22Rv1 (cell line): ENCODE data around the gene FPR1.
"Not testable (repeated sequence)": the region's sequence is repeated elsewhere in the genome, so short reads cannot be mapped to it uniquely, and the experiment has no call there.

ENCODE experiments used
- H3K27ac ChIP-seq: fragments of 450-650 bp; 2 replicates; pipeline ENCODE4 v1.5.1; 2017
- CTCF ChIP-seq: fragments of 450-650 bp; IDR thresholded peaks from 2 replicates; pipeline ENCODE4 v1.5.1; 2017; ENCODE audit warnings: mild to moderate bottlenecking
- ZFX ChIP-seq: fragments of 450-650 bp; IDR thresholded peaks from 2 replicates; pipeline ENCODE4 v1.6.1; 2017; ENCODE audit warnings: antibody characterized with exemption, borderline replicate concordance

The FPR1 gene

GRCh38 chr19:51777570-51778462 lies 26.1 kb upstream of the FPR1 start:
- no peak overlapping the region for H3K27ac ChIP-seq
- TF ChIP-seq CTCF (peak; percentile 84), ZFX (no peak)

GRCh38 chr19:51776561-51776960 lies 24.9 kb upstream of the FPR1 start:
- H3K27ac ChIP-seq, result not testable (repeated sequence)

- no peak overlapping the region for H3K27ac ChIP-seq
- TF ChIP-seq CTCF, result 0 out of 2 replicates have a peak, but pooled peaks have one; percentile 3
- no peak for TF ChIP-seq ZFX
Observed at GRCh38 chr19:51772977-51773376, 21.3 kb upstream of the FPR1 start.

- H3K27ac ChIP-seq, result no peak overlapping the region
- TF ChIP-seq CTCF (no peak), ZFX (no peak)
Observed at GRCh38 chr19:51771376-51772130, 19.9 kb upstream of the FPR1 start.

GRCh38 chr19:51766461-51766860 lies 14.8 kb upstream of the FPR1 start:
- no peak overlapping the region for H3K27ac ChIP-seq
- TF ChIP-seq ZFX (no peak), CTCF (no peak)

- TF ChIP-seq CTCF, result no peak
- TF ChIP-seq ZFX, result no peak
- H3K27ac ChIP-seq, result no peak overlapping the region
Observed at GRCh38 chr19:51765086-51765485, 13.4 kb upstream of the FPR1 start.

- TF ChIP-seq ZFX, result no peak
- no peak for TF ChIP-seq CTCF
- H3K27ac ChIP-seq, result no peak overlapping the region
Observed at GRCh38 chr19:51761696-51762095, 10.0 kb upstream of the FPR1 start.
